Kidney (tissue), 14 donors: ENCODE results near the gene AHSP. TPM values are rescaled to one million over a fixed set of nuclear protein-coding genes. Genes with fewer than 3 reads are reported as not detected.

Experiments
- DNase-seq, 5 donors: peaks; one replicate each; pipeline ENCODE4 v3.0.0-alpha.2; 2013 to 2020
- FAIRE-seq: peaks from 2 replicates; lab custom pipeline; 2012; peaks lifted over from hg19 to GRCh38; lab: Jason Lieb, UNC
- H3K27ac ChIP-seq, 2 donors: one replicate each; pipeline ENCODE4 v1.7.0; 2013; ENCODE audit warnings: low read depth in 2 of 2, low read length in 2 of 2, inconsistent platforms in 1 of 2
- H3K27me3 ChIP-seq: one replicate; pipeline ENCODE4 v1.7.1; 2013; ENCODE audit warnings: low read length, inconsistent platforms; ENCODE audit not compliant: control insufficient read depth, insufficient read depth
- H3K36me3 ChIP-seq, 3 donors: one replicate each; pipeline versions ENCODE4 v1.7.0 to v1.7.1; 2013; ENCODE audit warnings: low read length in 3 of 3, control low read depth in 1 of 3, inconsistent platforms in 1 of 3; ENCODE audit not compliant: insufficient read depth in 3 of 3, control insufficient read depth in 2 of 3
- H3K4me1 ChIP-seq, 3 donors: one replicate each; pipeline versions ENCODE4 v1.7.0 to v1.7.1; 2013; ENCODE audit warnings: low read length in 3 of 3, inconsistent platforms in 1 of 3, low read depth in 1 of 3; ENCODE audit not compliant: control insufficient read depth in 2 of 3, insufficient read depth in 2 of 3
- H3K4me3 ChIP-seq, 3 donors: one replicate each; pipeline versions ENCODE4 v1.7.0 to v1.8.1; 2013; ENCODE audit warnings: low read length in 3 of 3, control low read depth in 1 of 3, inconsistent platforms in 1 of 3
- H3K9ac ChIP-seq, 3 donors: one replicate each; pipeline versions ENCODE4 v1.7.0 to v1.7.1; 2013; ENCODE audit warnings: low read length in 3 of 3, control low read depth in 1 of 3, inconsistent platforms in 1 of 3
- H3K9me3 ChIP-seq, 3 donors: one replicate each; pipeline versions ENCODE4 v1.7.0 to v1.7.1; 2013; ENCODE audit warnings: low read length in 3 of 3, control low read depth in 1 of 3, inconsistent platforms in 1 of 3; ENCODE audit not compliant: control insufficient read depth in 2 of 3, insufficient read depth in 1 of 3
- intact Hi-C: fragments of 100-400 bp; cut with DNase I; formaldehyde crosslinking; loops from one replicate; pipeline ENCODE4 v1.11.1; 2022
- polyA plus RNA-seq: library from polyadenylated mRNA; stranded (reverse); fragments of 350-450 nt; fragmentation: Illumina TruSeq; extraction: RNeasy Lipid Tissue Mini Kit (QIAGEN cat#74804); gene quantifications from one replicate; pipeline ENCODE4 v1.2.3, GENCODE V29; 2014; ENCODE audit warnings: low read depth, low replicate concordance; ENCODE audit not compliant: insufficient read depth
- total RNA-seq: library from RNA; stranded (reverse); fragmentation: NEBNext Ultra II Directional; extraction: Animal tissue kit (Norgen Biotek cat#: 25700); gene quantifications from one replicate; pipeline ENCODE4 v1.2.1, GENCODE V29; 2021
- TF ChIP-seq, protein P1 (sequence below): IDR thresholded peaks from 3 replicates; pipeline ENCODE4 v1.5.1; 2012; ENCODE audit warnings: mild to moderate bottlenecking, moderate library complexity, borderline replicate concordance; ENCODE audit not compliant: insufficient read depth; ENCODE audit errors: extremely low read depth
- donor health status: control.
- donor health status: control.
- donor health status: control.
- donor health status: control.
- donor health status: control.
- donor health status: DM: yes; HTN: yes; CAD: no.
- donor health status: Normal renal cell carcinoma (clear cell type).

AHSP gene
- total and polyA plus RNA-seq, 2 donors from 2014 or later, result not detected

DNA sequence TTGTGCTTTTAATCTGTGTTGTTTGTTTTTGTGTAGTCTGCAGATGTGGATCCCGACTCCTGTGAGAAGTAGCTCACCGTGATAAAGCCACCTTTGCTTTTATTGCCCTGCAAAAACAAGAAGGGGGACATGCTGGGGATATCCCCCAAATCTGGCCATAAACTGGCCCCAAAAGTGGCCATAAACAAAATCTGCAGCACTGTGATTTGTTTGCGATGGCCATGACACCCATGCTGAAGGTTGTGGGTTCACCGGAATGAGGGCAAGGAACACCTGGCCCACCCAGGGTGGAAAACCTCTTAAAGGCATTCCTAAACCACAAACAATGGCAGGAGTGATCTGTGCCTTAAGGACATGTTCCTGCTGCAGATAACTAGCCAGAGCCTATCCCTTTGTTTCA is 15.1 kb downstream of the AHSP start:
- no peaks in the 10 kb centered on the region for H3K36me3 ChIP-seq
- DNase-seq (no peak), FAIRE-seq (no peak)
- no peaks in the 10 kb centered on the region for H3K4me1 ChIP-seq
- H3K27me3 ChIP-seq, result no peaks in the 10 kb centered on the region
- no peak overlapping the region for H3K4me3 ChIP-seq
- intact Hi-C loops, result no loop called here
- no peaks in the 10 kb centered on the region for H3K9me3 ChIP-seq
- H3K27ac ChIP-seq, result no peak overlapping the region
- TF ChIP-seq, protein P1, sequence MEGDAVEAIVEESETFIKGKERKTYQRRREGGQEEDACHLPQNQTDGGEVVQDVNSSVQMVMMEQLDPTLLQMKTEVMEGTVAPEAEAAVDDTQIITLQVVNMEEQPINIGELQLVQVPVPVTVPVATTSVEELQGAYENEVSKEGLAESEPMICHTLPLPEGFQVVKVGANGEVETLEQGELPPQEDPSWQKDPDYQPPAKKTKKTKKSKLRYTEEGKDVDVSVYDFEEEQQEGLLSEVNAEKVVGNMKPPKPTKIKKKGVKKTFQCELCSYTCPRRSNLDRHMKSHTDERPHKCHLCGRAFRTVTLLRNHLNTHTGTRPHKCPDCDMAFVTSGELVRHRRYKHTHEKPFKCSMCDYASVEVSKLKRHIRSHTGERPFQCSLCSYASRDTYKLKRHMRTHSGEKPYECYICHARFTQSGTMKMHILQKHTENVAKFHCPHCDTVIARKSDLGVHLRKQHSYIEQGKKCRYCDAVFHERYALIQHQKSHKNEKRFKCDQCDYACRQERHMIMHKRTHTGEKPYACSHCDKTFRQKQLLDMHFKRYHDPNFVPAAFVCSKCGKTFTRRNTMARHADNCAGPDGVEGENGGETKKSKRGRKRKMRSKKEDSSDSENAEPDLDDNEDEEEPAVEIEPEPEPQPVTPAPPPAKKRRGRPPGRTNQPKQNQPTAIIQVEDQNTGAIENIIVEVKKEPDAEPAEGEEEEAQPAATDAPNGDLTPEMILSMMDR, result no peak
- no peak overlapping the region for H3K9ac ChIP-seq

DNA sequence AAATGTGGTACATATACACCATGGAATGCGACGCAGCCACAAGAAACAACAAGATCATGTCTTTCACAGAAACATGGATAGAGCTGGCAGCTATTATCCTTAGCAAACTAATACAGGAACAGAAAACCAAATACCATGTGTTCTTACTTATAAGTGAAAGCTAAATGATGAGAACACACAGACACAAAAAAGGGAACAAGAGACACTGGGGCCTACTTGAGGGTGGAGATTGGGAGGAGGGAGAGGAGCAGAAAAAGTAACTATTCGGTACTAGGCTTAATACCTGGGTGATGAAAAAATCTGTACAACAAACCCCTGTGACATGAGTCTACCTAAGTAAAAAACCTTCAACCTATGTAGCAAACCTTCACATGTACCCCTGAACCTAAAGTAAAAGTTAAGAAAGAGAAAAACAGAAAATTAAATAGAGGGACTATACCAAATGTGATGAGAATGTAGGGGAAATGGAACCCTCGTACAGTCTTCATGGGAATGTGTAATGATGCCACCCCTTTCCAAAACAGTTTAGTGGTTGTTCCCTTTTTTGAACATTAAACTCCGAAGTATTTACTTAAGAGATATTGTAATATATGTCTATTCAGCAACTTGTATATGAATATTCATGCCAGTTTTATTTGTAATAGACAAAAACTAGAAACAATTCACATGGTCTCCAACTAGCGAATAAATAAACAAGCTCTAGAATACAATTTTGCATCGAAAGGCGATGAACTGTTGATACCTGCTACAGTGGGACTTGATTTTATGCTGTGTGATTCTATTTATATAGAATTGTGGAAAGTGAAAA is 33.9 kb downstream of the AHSP start:
- TF ChIP-seq, protein P1, result no peak
- H3K9me3 ChIP-seq, result no peaks in the 10 kb centered on the region
- H3K27ac ChIP-seq, result no peak overlapping the region
- intact Hi-C loops, result no loop called here
- no peaks in the 10 kb centered on the region for H3K4me1 ChIP-seq
- no peak for DNase-seq
- no peaks in the 10 kb centered on the region for H3K27me3 ChIP-seq
- H3K36me3 ChIP-seq, result no peaks in the 10 kb centered on the region
- H3K9ac ChIP-seq, result no peak overlapping the region
- H3K4me3 ChIP-seq, result no peak overlapping the region
- FAIRE-seq, result no peak

DNA sequence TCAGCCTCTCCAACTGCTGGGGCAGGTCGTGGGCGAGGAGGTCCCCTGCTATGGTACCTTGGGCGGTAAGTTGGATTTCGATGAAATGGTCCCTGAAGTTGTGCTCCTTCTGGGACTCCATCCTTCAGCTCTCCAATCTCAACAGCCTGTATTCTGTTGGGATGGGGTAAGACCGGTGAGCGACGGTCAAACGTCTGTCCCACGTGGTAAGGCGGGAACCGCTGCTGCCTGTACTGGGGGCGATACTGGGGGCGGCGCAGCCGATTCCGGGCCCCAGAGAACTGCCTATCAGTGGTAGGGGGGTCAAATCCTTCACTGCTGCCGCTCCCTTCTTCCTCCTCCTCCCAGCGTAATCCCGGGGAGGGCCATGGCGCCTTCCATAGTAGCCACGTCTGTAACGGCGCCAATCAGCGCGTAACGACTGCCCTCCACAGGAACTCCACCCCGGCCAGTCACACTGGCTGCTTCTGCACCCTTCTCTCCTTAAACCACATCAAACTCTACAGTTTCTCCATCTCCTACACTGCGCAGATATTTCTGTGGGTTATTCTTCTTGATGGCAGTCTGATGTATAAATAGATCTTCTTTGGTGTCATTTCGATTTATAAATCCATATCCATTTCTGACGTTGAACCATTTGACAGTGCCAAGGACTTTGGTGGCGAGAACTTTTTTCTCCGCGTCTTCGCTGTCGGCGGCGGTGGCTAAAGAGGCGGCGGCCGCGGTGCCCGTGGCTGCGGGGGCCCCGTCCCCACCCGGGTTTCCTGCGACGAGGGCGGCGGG is 41.1 kb downstream of the AHSP start:
- intact Hi-C loops, result no loop called here
- no peak overlapping the region for H3K9ac ChIP-seq
- no peak overlapping the region for H3K27ac ChIP-seq
- peak overlapping the region; percentile 44 to 57 (median 56) for H3K4me3 ChIP-seq
- no peaks in the 10 kb centered on the region for H3K4me1 ChIP-seq
- TF ChIP-seq, protein P1, result no peak
- no peaks in the 10 kb centered on the region for H3K36me3 ChIP-seq
- DNase-seq (peak; percentile 19 to 63 (median 35)), FAIRE-seq (no peak)
- no peaks in the 10 kb centered on the region for H3K9me3 ChIP-seq
- peaks cover 3% of the 10 kb centered on the region for H3K27me3 ChIP-seq
